HEK293 (cell line): ENCODE data around the gene CREB5.

ENCODE experiments used
- ATF2 ChIP-seq: fragments of 450-650 bp; formaldehyde crosslinking; IDR thresholded peaks from 2 replicates; pipeline ENCODE4 v1.5.1; 2016; ENCODE audit warnings: missing biosample characterization, missing genetic modification characterization, low read depth
- GFI1B ChIP-seq: fragments of 450-650 bp; formaldehyde crosslinking; IDR thresholded peaks from 2 replicates; pipeline ENCODE4 v1.5.1; 2016; ENCODE audit warnings: missing biosample characterization, missing genetic modification characterization
- PRDM1 ChIP-seq: fragments of 450-650 bp; formaldehyde crosslinking; IDR thresholded peaks from 2 replicates; pipeline ENCODE4; 2016; ENCODE audit warnings: missing biosample characterization, missing genetic modification characterization
- RBAK ChIP-seq: fragments of 450-650 bp; formaldehyde crosslinking; IDR thresholded peaks from 2 replicates; pipeline ENCODE4 v1.5.1; 2016; ENCODE audit warnings: missing biosample characterization, missing genetic modification characterization
- SCRT1 ChIP-seq: fragments of 450-650 bp; formaldehyde crosslinking; IDR thresholded peaks from 2 replicates; pipeline ENCODE4 v1.5.1; 2016; ENCODE audit warnings: missing biosample characterization, missing genetic modification characterization, borderline replicate concordance
- SETDB1 ChIP-seq: IDR thresholded peaks from one replicate; pipeline ENCODE4 v1.6.1; 2017; ENCODE audit warnings: mild to moderate bottlenecking, low read length, moderate library complexity, mixed read lengths; ENCODE audit not compliant: insufficient read length
- YY1 ChIP-seq: fragments of 450-650 bp; formaldehyde crosslinking; IDR thresholded peaks from 2 replicates; pipeline ENCODE4 v1.5.1; 2018; ENCODE audit warnings: missing biosample characterization, missing genetic modification characterization
- ZBTB17 ChIP-seq: fragments of 450-650 bp; formaldehyde crosslinking; IDR thresholded peaks from 2 replicates; pipeline ENCODE4 v1.5.1; 2016; ENCODE audit warnings: missing biosample characterization, missing genetic modification characterization
- ZBTB7A ChIP-seq: fragments of 450-650 bp; formaldehyde crosslinking; IDR thresholded peaks from 2 replicates; pipeline ENCODE4 v1.5.1; 2016; ENCODE audit warnings: low read depth, missing biosample characterization, missing genetic modification characterization
- ZNF501 ChIP-seq: fragments of 450-650 bp; formaldehyde crosslinking; IDR thresholded peaks from 2 replicates; pipeline ENCODE4 v1.5.1; 2016; ENCODE audit warnings: missing biosample characterization, missing genetic modification characterization
- TF ChIP-seq, protein P1 (sequence below): fragments of 450-650 bp; formaldehyde crosslinking; IDR thresholded peaks from 2 replicates; pipeline ENCODE4 v1.5.1; 2016; ENCODE audit warnings: missing biosample characterization, missing genetic modification characterization
- TF ChIP-seq, protein P2 (sequence below): fragments of 450-650 bp; formaldehyde crosslinking; IDR thresholded peaks from 2 replicates; pipeline ENCODE4 v1.5.1; 2016; ENCODE audit warnings: missing biosample characterization, missing genetic modification characterization
- TF ChIP-seq, protein P3 (sequence below): fragments of 450-650 bp; formaldehyde crosslinking; IDR thresholded peaks from 2 replicates; pipeline ENCODE4 v1.5.1; 2016; ENCODE audit warnings: missing biosample characterization, missing genetic modification characterization

DNA sequence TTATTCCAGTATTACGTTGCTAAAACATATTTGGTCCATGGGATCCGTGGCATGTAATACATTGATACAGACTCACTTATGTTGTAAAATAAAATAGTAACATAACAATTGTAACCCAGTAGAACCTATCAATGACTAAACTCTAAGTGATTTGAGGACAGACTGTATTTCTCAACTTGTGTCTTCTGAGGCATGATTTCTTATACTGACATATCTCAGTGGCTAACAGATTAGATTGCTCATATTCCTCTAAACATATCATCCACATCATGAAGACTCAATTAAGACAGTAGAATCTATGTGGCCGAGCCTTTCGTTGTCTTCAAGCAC is 72.3 kb downstream of the CREB5 start:
- TF ChIP-seq, protein P1, sequence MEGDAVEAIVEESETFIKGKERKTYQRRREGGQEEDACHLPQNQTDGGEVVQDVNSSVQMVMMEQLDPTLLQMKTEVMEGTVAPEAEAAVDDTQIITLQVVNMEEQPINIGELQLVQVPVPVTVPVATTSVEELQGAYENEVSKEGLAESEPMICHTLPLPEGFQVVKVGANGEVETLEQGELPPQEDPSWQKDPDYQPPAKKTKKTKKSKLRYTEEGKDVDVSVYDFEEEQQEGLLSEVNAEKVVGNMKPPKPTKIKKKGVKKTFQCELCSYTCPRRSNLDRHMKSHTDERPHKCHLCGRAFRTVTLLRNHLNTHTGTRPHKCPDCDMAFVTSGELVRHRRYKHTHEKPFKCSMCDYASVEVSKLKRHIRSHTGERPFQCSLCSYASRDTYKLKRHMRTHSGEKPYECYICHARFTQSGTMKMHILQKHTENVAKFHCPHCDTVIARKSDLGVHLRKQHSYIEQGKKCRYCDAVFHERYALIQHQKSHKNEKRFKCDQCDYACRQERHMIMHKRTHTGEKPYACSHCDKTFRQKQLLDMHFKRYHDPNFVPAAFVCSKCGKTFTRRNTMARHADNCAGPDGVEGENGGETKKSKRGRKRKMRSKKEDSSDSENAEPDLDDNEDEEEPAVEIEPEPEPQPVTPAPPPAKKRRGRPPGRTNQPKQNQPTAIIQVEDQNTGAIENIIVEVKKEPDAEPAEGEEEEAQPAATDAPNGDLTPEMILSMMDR (tag by site-specific recombination) = no peak
- TF ChIP-seq ZBTB17 (tag by site-specific recombination) (no peak), ZBTB7A (tag by site-specific recombination) (no peak), YY1 (no peak), SETDB1 (no peak), ATF2 (tag by site-specific recombination) (no peak), PRDM1 (tag by site-specific recombination) (no peak), SCRT1 (no peak), GFI1B (no peak), ZNF501 (tag by site-specific recombination) (no peak), RBAK (no peak)
- TF ChIP-seq, protein P2, sequence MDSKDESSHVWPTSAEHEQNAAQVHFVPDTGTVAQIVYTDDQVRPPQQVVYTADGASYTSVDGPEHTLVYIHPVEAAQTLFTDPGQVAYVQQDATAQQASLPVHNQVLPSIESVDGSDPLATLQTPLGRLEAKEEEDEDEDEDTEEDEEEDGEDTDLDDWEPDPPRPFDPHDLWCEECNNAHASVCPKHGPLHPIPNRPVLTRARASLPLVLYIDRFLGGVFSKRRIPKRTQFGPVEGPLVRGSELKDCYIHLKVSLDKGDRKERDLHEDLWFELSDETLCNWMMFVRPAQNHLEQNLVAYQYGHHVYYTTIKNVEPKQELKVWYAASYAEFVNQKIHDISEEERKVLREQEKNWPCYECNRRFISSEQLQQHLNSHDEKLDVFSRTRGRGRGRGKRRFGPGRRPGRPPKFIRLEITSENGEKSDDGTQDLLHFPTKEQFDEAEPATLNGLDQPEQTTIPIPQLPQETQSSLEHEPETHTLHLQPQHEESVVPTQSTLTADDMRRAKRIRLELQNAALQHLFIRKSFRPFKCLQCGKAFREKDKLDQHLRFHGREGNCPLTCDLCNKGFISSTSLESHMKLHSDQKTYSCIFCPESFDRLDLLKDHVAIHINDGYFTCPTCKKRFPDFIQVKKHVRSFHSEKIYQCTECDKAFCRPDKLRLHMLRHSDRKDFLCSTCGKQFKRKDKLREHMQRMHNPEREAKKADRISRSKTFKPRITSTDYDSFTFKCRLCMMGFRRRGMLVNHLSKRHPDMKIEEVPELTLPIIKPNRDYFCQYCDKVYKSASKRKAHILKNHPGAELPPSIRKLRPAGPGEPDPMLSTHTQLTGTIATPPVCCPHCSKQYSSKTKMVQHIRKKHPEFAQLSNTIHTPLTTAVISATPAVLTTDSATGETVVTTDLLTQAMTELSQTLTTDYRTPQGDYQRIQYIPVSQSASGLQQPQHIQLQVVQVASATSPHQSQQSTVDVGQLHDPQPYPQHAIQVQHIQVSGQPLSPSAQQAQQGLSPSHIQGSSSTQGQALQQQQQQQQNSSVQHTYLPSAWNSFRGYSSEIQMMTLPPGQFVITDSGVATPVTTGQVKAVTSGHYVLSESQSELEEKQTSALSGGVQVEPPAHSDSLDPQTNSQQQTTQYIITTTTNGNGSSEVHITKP (tag by site-specific recombination) = no peak
- TF ChIP-seq, protein P3, sequence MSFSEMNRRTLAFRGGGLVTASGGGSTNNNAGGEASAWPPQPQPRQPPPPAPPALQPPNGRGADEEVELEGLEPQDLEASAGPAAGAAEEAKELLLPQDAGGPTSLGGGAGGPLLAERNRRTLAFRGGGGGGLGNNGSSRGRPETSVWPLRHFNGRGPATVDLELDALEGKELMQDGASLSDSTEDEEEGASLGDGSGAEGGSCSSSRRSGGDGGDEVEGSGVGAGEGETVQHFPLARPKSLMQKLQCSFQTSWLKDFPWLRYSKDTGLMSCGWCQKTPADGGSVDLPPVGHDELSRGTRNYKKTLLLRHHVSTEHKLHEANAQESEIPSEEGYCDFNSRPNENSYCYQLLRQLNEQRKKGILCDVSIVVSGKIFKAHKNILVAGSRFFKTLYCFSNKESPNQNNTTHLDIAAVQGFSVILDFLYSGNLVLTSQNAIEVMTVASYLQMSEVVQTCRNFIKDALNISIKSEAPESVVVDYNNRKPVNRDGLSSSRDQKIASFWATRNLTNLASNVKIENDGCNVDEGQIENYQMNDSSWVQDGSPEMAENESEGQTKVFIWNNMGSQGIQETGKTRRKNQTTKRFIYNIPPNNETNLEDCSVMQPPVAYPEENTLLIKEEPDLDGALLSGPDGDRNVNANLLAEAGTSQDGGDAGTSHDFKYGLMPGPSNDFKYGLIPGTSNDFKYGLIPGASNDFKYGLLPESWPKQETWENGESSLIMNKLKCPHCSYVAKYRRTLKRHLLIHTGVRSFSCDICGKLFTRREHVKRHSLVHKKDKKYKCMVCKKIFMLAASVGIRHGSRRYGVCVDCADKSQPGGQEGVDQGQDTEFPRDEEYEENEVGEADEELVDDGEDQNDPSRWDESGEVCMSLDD (tag by site-specific recombination) = no peak
